Stimulated activated CD8-positive, alpha-beta memory T cell treated with anti-CD3 and anti-CD28 coated beads, Interleukin-15, amount 100 ng/mL, for 48 hours (primary cell): Measurements from ENCODE around the gene NISCH.

Experiments
- DNase-seq, 2 donors: peaks; one replicate each; pipeline ENCODE4 v3.0.0-alpha.2; 2020; ENCODE audit warnings: low read depth in 2 of 2

NISCH gene

GRCh38 chr3:52472239-52473000 lies 17.0 kb downstream of the NISCH start:
- no peak for DNase-seq

GRCh38 chr3:52473026-52473425 lies 17.6 kb downstream of the NISCH start:
- DNase-seq = no peak

DNA sequence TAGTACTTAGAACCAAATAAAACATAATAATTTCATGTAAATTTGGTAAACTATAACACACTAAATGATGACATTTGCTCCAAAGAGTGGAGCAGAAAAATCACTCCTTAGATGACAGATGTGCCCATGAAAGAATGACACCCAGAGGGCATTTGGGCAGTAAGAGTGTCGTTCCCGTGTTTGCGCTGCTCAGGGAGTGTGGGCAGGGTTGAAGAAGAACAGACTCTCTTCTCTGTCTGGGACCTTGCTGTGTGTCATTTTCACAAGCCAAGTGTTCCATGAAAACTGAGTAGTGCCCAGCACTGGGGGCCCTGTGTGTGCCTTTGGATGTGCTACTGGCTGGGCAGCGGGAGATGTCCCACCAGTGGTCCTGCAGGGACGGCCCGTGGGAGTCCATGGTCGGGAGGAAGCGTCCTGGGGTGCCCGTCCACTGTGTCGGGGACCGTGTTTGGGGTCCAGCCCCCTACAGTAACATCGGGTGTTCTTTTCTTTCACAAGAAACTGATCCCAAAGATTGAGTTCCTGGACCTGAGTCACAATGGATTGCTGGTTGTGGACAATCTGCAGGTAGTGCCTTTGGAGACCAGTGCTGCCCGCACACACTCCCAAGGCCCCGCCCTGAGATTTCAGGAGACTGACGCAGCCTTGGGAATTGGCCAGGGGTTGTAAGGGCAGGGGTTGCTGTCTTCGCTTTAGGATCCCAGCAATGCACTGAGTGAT lies 21.8 kb downstream of the NISCH start:
- no peak for DNase-seq

DNA sequence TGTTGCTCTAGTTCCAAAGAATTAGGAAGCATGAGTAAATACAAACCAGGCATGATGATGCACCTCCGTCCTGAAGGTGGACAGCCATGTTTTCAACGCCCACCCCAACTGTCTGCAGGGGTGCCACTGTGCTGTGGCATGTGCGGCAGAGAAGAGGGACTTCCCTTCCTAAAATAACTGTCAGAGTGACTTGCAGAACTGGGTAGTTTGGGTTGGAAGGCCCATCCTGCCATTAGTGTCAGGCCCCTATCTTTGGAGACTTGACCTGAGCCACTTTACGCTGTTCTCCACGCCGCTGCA lies 22.3 kb downstream of the NISCH start:
- DNase-seq = no peak

- DNase-seq = no peak
Measured at GRCh38 chr3:52479037-52479876, 23.9 kb downstream of the NISCH start.

DNA sequence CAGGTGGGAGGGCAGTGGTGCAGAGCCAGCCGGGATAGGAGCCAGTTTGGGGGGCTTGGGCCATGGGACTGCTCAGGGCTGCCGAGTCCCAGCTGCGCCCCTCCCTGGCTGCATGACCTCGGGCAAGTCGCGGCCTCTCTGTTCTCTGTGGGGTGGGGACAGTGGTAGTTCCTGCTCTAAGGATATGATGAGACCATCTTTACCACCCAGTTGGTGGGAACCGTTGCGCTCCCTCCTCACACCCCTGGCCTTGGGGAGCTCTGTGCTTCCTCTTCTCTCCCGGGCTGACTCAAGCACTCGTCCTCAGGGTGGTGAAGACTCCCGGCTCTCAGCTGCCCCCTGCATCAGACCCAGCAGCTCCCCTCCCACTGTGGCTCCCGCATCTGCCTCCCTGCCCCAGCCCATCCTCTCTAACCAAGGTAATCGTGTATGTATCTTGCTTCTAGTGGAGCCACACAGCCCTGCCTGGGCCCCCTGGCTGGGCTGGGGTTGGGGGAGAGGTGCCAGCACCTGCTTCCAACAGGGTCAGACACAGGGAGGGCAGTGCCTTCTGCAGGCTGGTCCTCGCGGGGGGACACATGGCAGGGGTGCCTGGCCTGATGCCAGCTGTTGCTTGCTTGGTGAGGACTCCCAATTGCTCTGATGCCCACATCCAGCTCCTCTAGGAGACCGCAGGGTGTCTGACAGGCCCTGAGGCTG lies 24.6 kb downstream of the NISCH start:
- no peak for DNase-seq

GRCh38 chr3:52480768-52481715 lies 25.6 kb downstream of the NISCH start:
- DNase-seq = no peak

GRCh38 chr3:52481819-52482521 lies 26.6 kb downstream of the NISCH start:
- DNase-seq = no peak

DNA sequence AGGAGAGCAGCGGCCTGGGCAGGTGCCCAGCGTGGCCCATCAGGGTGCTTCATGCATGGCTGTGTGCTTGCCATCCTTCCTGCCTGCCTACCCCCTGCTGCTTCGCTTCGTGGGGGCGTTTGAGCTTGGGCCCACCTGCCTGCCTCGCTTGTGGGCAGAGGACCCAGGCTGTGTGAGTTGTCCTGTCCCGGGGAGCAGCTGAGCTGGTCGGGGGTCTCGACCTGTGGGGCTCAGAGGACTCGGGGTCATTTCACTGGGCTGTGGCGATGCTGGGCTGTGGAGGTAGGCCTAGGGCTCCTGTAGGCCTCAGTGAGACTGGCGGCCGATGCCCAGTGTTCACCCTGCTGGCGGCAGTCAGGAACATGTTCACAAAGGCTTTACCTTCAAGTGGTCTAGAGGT lies 27.7 kb downstream of the NISCH start:
- no peak for DNase-seq

DNA sequence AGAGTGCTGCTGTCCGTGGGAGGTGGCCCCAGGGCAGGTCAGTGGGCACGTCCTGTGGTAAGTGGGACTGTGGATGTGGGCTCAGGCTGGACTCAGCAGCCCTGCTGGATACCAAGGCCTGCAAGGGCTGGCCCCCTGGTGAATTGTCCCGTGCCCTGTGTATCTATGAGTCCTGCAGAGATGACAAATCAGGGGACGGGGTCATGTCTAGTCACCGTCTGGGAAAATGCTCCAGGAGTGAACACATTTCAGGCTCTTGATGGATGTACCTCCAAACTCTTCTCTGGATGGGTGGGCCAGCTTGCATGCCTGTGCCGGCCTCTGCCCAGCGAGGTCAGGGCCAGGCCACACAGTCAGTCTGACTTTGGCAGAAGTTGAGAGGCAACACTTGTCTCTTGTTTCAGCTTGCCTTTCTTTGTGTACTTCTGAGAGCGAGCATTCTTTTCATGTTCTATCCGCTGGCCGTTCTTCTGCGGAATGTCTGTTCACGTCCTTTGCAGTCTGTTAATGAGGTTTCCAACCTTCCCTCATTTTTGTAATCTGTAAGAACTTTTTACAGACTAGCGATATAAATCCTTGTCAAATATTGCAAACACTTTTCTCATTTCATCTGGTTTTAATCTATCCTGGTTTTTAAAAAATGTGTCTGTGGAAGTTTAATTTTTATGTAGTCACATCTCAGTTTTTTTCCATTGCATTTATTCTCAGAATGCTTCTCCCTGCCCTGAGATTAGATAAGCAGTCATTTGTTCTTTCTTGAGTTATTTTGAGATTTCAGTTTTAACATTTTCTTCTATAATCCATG lies 28.4 kb downstream of the NISCH start:
- DNase-seq = no peak

DNA sequence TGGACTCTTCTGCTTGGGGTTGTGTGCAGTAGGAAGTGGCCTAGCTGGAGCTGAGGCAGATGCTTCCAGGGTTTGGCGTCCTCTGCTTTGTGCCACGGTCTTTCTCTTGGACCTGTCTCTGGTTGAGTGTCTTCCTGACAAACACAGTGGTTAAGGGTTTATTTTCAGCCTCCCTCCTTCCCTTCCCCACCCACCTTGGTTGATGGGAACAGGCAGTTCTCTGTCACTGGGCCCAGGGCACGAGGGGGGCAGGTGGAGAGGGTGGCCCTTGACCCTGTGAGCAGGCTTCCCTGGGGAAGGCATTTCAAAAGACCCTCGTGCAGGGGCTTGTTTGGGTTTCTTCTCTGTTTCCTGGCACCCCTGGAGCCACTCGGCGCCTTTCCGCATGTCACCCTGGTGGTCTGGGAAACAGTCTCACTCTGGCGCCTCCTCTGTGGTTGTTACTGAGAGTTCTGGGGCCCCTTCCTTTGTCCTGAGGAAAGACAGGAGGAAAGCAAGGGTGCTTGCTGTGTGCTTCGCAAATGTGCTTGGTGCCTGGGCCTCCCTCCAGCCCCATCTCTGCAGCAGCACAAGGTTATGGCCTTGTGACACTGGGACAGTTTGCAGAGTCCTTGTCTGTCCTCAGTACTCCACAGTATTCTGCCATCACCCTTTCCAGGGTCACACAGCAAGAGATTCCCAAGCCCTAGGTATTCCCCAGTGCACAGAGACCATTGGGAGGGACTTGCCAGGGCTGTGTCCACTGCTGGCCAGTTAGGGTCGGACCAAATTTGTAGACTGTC lies 29.5 kb downstream of the NISCH start:
- no peak for DNase-seq

GRCh38 chr3:52487050-52487787 lies 31.8 kb downstream of the NISCH start:
- no peak for DNase-seq

GRCh38 chr3:52487788-52488691 lies 32.6 kb downstream of the NISCH start:
- DNase-seq = no peak

GRCh38 chr3:52488746-52489145 lies 33.3 kb downstream of the NISCH start:
- no peak for DNase-seq

- DNase-seq = no peak
Measured at GRCh38 chr3:52489453-52489852, 34.0 kb downstream of the NISCH start.

DNA sequence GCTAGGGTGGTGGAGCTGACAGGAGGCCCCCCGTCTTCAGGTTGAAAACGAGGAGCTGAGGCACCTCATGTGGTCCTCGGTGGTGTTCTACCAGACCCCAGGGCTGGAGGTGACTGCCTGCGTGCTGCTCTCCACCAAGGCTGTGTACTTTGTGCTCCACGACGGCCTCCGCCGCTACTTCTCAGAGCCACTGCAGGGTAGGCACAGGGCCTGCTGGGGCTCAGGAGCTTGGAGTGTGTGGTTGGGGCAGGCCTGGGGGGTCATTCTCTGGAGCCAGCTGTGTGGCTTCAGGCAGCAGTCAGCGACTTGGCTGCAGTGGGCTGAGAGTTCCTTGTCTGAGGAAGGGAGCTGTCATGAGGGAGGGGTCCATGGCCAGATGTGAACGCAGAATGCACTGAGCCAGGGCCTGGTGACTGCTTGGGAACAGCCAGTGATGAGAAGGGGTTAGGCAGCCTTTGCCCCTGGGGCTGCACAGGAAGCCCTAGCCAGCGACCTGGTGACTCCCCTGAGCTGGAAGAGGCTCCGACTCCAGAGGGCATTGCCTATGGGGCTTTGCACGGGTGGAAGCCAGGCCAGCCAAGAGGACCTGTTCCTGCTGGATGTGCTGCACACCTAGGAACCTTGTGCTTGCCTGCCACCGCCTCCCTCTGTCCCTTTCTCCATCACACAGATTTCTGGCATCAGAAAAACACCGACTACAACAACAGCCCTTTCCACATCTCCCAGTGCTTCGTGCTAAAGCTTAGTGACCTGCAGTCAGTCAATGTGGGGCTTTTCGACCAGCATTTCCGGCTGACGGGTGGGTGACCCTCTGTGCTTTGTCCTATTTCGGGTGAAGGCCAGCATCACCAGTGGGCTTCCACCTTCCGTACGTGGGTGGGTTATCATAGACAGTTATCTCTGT lies 34.9 kb downstream of the NISCH start:
- DNase-seq = no peak
